Measurements from ENCODE around the gene DGKZ.
"Not testable (repeated sequence)": the region's sequence is repeated elsewhere in the genome, so short reads cannot be mapped to it uniquely, and the experiment has no call there.

DGKZ gene

GRCh38 chr11:46362156-46363030, 15.1 kb downstream of the DGKZ start:
- no peak for TF ChIP-seq POLR2A (IDR thresholded peaks at IDR 0.05; ENCODE audit: low read length)
- TF ChIP-seq GATA1 (IDR thresholded peaks at IDR 0.05; ENCODE audit: low read depth, low read length): no peak
- DNase-seq: no peak

GRCh38 chr11:46363031-46363407, 15.8 kb downstream of the DGKZ start:
- TF ChIP-seq POLR2A (IDR thresholded peaks at IDR 0.05; ENCODE audit: low read length) (no peak), GATA1 (IDR thresholded peaks at IDR 0.05; ENCODE audit: low read depth, low read length) (no peak)
- DNase-seq: peak in 1 of 2 experiments; percentile 17

- DNase-seq: no peak
- TF ChIP-seq GATA1 (IDR thresholded peaks at IDR 0.05; ENCODE audit: low read depth, low read length) (no peak), POLR2A (IDR thresholded peaks at IDR 0.05; ENCODE audit: low read length) (no peak)
These were observed 16.3 kb downstream of the DGKZ start for GRCh38 chr11:46363455-46364005.

- DNase-seq: no peak
- TF ChIP-seq GATA1 (IDR thresholded peaks at IDR 0.05; ENCODE audit: low read depth, low read length): no peak
- no peak for TF ChIP-seq POLR2A (IDR thresholded peaks at IDR 0.05; ENCODE audit: low read length)
These were observed 16.8 kb downstream of the DGKZ start for GRCh38 chr11:46364056-46364455.

GRCh38 chr11:46364791-46365190, 17.5 kb downstream of the DGKZ start:
- no peak for DNase-seq
- TF ChIP-seq POLR2A (IDR thresholded peaks at IDR 0.05; ENCODE audit: low read length) (no peak), GATA1 (IDR thresholded peaks at IDR 0.05; ENCODE audit: low read depth, low read length) (no peak)

GRCh38 chr11:46366260-46366659, 19.0 kb downstream of the DGKZ start:
- DNase-seq: no peak
- no peak for TF ChIP-seq GATA1 (IDR thresholded peaks at IDR 0.05; ENCODE audit: low read depth, low read length)
- TF ChIP-seq POLR2A (IDR thresholded peaks at IDR 0.05; ENCODE audit: low read length): no peak

GRCh38 chr11:46366661-46367161, 19.4 kb downstream of the DGKZ start:
- DNase-seq: no peak
- TF ChIP-seq POLR2A (IDR thresholded peaks at IDR 0.05; ENCODE audit: low read length) (no peak), GATA1 (IDR thresholded peaks at IDR 0.05; ENCODE audit: low read depth, low read length) (no peak)

GRCh38 chr11:46367244-46367915, 20.1 kb downstream of the DGKZ start:
- DNase-seq: peak; percentile 60 to 79
- no peak for TF ChIP-seq GATA1 (IDR thresholded peaks at IDR 0.05; ENCODE audit: low read depth, low read length)
- TF ChIP-seq POLR2A (IDR thresholded peaks at IDR 0.05; ENCODE audit: low read length): no peak

- TF ChIP-seq POLR2A (IDR thresholded peaks at IDR 0.05; ENCODE audit: low read length) (no peak), GATA1 (IDR thresholded peaks at IDR 0.05; ENCODE audit: low read depth, low read length) (no peak)
- no peak for DNase-seq
These were observed 20.6 kb downstream of the DGKZ start for GRCh38 chr11:46367916-46368267.

GRCh38 chr11:46369458-46370152, 22.3 kb downstream of the DGKZ start:
- DNase-seq: peak; percentile 69 to 79
- TF ChIP-seq GATA1 (IDR thresholded peaks at IDR 0.05; ENCODE audit: low read depth, low read length) (no peak), POLR2A (IDR thresholded peaks at IDR 0.05; ENCODE audit: low read length) (no peak)

- no peak for DNase-seq
- no peak for TF ChIP-seq GATA1 (IDR thresholded peaks at IDR 0.05; ENCODE audit: low read depth, low read length)
- no peak for TF ChIP-seq POLR2A (IDR thresholded peaks at IDR 0.05; ENCODE audit: low read length)
These were observed 23.0 kb downstream of the DGKZ start for GRCh38 chr11:46370253-46370652.

- DNase-seq: not testable (repeated sequence)
These were observed 24.0 kb downstream of the DGKZ start for GRCh38 chr11:46371262-46371661.

- TF ChIP-seq GATA1 (IDR thresholded peaks at IDR 0.05; ENCODE audit: low read depth, low read length) (no peak), POLR2A (IDR thresholded peaks at IDR 0.05; ENCODE audit: low read length) (no peak)
- DNase-seq: no peak
These were observed 24.8 kb downstream of the DGKZ start for GRCh38 chr11:46372086-46372485.

- not testable (repeated sequence) for DNase-seq
These were observed 25.2 kb downstream of the DGKZ start for GRCh38 chr11:46372501-46372900.
